ENCODE results near the gene RAPGEF3. TPM values are rescaled to one million over a fixed set of nuclear protein-coding genes. Genes with fewer than 3 reads are reported as not detected.
A peak's percentile ranks its signal among the peaks of the same experiment; 100 is the strongest.

Gene RAPGEF3
- total RNA-seq, 2 experiments from 2014 or later = 0.15 TPM; not detected in 1

GRCh38 chr12:47772094-47772660, 13.5 kb upstream of the RAPGEF3 start:
- ChIA-PET CTCF (interaction anchor here (0.6 to 2.8 kb wide), 6 partner anchors 17 to 66 kb away, joined by 4 to 15 read pairs (median 5); partner anchors contain the start of gene ENDOU), POLR2A (no interaction called here)
- no peak for DNase-seq
- peak overlapping the region; percentile 68 for H3K27ac Mint-ChIP-seq
- H3K4me1 Mint-ChIP-seq = peaks cover 39% of the 10 kb centered on the region
- no peaks in the 10 kb centered on the region for H3K36me3 Mint-ChIP-seq (ENCODE audit: low read depth)
- H3K27me3 Mint-ChIP-seq = peaks cover 15% of the 10 kb centered on the region
- peak overlapping the region; percentile 78 for H3K4me3 Mint-ChIP-seq
- H3K9me3 Mint-ChIP-seq = no peaks in the 10 kb centered on the region

GRCh38 chr12:47771304-47771703, 12.6 kb upstream of the RAPGEF3 start:
- no peak for DNase-seq
- no peak overlapping the region for H3K27ac Mint-ChIP-seq

DNA sequence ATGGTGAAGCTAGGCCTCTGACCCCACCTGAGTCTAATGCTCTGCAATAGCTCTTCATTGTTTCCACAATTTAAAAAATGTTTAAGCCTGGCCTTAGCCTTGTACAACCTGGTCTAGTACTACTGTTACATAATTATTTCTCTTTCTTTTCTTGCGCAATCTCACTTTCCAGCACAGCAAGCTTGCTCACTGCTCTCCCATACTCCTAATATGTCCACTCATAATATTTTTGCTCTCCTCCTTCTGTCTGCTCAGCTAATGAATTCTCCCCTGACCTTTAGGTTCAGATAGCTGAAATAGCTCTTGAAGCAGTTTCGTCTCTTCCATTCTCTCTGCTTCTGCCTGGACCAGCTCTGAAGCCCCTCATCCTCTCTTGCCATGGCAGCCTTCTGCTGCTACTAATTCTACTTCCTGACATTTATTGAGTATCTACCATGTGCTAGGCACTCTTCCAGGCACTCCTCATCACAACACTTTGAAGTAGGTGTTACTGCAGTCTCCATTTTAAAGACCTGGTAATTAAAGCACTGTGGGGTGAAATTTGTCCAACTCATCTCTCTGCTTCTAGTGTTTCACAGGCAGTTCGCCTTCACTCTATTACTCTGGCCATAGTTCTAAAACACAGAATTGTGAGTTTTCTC, 11.5 kb upstream of the RAPGEF3 start:
- Mint-ChIP-seq H3K27me3 (peaks cover 17% of the 10 kb centered on the region), H3K27ac (no peak overlapping the region), H3K4me1 (peaks cover 31% of the 10 kb centered on the region), H3K4me3 (no peak overlapping the region), H3K36me3 (ENCODE audit: low read depth) (no peaks in the 10 kb centered on the region), H3K9me3 (no peaks in the 10 kb centered on the region)
- ChIA-PET CTCF (interaction anchor here (1.1 to 7.2 kb wide), 6 partner anchors 9 to 52 kb away, joined by 3 to 124 read pairs (median 8); partner anchors contain the start of gene RAPGEF3), POLR2A (no interaction called here)
- no peak for DNase-seq

More at GRCh38 chr12:47771304-47771703, 12.6 kb upstream of the RAPGEF3 start:
- Mint-ChIP-seq H3K9me3 (no peaks in the 10 kb centered on the region), H3K36me3 (ENCODE audit: low read depth) (no peaks in the 10 kb centered on the region), H3K27me3 (peaks cover 15% of the 10 kb centered on the region), H3K4me3 (no peak overlapping the region), H3K4me1 (peaks cover 37% of the 10 kb centered on the region)
- POLR2A ChIA-PET = no interaction called here
- CTCF ChIA-PET = interaction anchor here (0.5 to 7.2 kb wide), 8 partner anchors 8 to 67 kb away, joined by 3 to 124 read pairs (median 5); partner anchors contain the start of gene RAPGEF3

DNA sequence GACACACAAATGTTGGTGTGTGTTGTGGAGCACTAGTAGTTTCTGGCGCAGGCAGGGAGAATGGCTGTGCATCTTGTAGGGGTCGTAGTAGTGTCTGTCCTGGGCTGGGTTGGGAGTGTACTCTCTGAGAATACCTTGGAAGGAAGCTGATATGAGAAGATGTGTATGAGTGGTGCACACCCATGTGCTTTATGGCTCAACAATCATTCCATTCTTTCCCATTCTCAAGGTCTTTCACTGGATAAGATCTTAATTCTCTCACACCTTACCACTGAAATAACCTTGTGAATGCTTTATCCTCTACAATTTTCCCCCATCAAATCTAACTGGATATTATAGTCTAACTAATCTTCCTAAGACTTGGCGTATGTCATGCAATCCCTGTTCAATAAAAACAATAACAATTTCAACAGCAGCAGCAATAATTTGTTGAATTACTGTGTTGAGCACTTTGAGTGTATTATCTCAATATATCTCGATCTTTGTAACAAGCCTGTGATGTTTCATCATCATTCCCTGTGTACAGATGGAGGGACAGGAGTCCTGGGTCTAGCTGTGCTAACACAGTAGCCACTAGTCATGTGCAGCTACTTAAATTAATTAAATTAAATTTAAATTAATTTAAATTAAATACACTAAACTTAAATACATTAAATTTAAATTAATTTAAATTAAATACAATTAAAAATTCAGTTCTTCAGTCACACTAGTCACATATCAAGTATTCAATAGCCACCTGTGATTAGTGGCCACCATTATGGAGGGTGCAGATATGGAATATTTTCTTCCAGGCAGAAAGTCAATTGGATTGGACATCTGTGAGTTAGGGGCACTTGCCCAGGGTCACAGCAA, 10.8 kb upstream of the RAPGEF3 start:
- Mint-ChIP-seq H3K9me3 (no peaks in the 10 kb centered on the region), H3K4me3 (no peak overlapping the region), H3K4me1 (peaks cover 26% of the 10 kb centered on the region), H3K27ac (no peak overlapping the region), H3K36me3 (ENCODE audit: low read depth) (no peaks in the 10 kb centered on the region), H3K27me3 (peaks cover 17% of the 10 kb centered on the region)
- CTCF ChIA-PET = interaction anchor here (1.2 to 7.2 kb wide), 6 partner anchors 10 to 62 kb away, joined by 3 to 124 read pairs (median 22); partner anchors contain the start of gene RAPGEF3
- no peak for DNase-seq
- POLR2A ChIA-PET = no interaction called here

GRCh38 chr12:47768323-47768811, 9.7 kb upstream of the RAPGEF3 start:
- H3K4me3 Mint-ChIP-seq = no peak overlapping the region
- no peaks in the 10 kb centered on the region for H3K9me3 Mint-ChIP-seq
- no peak overlapping the region for H3K27ac Mint-ChIP-seq
- no peaks in the 10 kb centered on the region for H3K36me3 Mint-ChIP-seq (ENCODE audit: low read depth)
- ChIA-PET POLR2A (no interaction called here), CTCF (interaction anchor here (0.7 to 7.2 kb wide), 14 partner anchors 10 to 101 kb away, joined by 3 to 124 read pairs (median 5); partner anchors contain the start of gene RAPGEF3)
- peaks cover 18% of the 10 kb centered on the region for H3K4me1 Mint-ChIP-seq
- peaks cover 17% of the 10 kb centered on the region for H3K27me3 Mint-ChIP-seq
- DNase-seq = no peak

DNA sequence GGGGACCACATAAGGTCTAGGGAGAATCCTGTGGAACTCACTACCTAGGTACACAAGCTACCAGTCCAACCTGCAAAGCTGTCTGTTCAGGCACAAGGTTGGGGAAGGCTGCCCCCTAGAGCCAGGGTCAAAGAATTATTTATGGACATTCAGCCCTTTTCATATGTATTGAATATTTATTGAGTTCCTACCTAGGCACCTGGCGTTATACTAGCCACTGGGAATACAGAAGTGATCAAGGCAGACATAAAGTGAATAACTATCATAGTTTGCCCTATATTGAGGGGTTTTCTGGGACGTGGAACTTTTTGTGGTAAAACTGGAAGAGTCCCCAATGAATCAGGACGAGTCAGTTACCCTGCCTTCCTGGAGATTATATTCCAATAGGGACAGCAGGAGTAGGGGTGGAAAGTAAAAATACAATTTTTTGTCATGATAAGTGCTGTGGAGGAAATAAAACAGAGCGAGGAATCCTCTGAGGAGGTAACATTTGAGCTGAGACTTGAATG, 8.6 kb upstream of the RAPGEF3 start:
- H3K4me3 Mint-ChIP-seq = no peak overlapping the region
- H3K9me3 Mint-ChIP-seq = no peaks in the 10 kb centered on the region
- ChIA-PET CTCF (interaction anchor here (0.6 to 7.2 kb wide), 31 partner anchors 9 to 942 kb away, joined by 3 to 124 read pairs (median 4); partner anchors contain the start of genes ENDOU and RAPGEF3), POLR2A (no interaction called here)
- no peak overlapping the region for H3K27ac Mint-ChIP-seq
- H3K27me3 Mint-ChIP-seq = peaks cover 13% of the 10 kb centered on the region
- peak; percentile 81 for DNase-seq
- no peaks in the 10 kb centered on the region for H3K36me3 Mint-ChIP-seq (ENCODE audit: low read depth)
- H3K4me1 Mint-ChIP-seq = peaks cover 15% of the 10 kb centered on the region

DNA sequence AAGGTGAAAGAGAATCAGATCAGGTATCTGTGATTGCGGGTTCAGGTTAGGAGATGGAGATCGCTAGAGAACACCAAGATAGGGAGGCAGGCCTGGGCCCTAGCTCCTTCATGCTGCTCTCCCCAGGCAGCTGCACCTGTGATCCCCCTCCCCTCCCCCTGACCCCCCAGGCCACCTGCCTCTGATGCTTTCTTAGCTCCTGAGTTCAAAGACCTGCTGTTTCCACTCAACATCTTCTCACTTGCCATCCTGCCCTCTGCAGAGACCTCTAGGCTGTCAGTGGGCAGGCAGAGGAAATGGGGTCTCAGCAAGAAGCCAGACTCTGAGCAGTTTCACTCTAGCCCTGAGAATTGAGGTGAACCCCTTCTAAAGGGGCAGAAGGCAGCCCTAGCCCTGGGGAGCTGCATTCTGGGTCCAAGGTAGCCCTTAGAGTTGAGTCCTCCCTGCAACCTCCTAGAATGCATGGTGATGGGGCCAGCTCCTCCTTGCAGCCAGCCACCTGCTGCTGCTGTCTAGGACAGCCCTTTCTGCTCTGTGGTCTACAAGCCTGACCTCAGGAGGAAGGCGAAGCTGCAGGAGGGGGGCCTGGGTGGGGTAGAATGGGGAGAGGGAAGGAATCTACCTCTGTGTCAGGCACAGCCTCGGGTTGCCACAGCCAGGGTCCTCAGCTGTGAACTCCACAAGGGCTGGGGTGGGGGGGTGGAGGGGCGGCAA, 8.0 kb upstream of the RAPGEF3 start:
- ChIA-PET CTCF (interaction anchor here (0.6 to 7.2 kb wide), 29 partner anchors 8 to 943 kb away, joined by 3 to 124 read pairs (median 4); partner anchors contain the start of genes ASB8, ENDOU and RAPGEF3), POLR2A (interaction anchor here (0.6 kb wide), 1 partner anchor 32 kb away, joined by 3 read pairs; no protein-coding TSS in a partner anchor)
- Mint-ChIP-seq H3K4me3 (no peak overlapping the region), H3K27me3 (peaks cover 9% of the 10 kb centered on the region), H3K4me1 (peaks cover 15% of the 10 kb centered on the region), H3K36me3 (ENCODE audit: low read depth) (no peaks in the 10 kb centered on the region), H3K9me3 (no peaks in the 10 kb centered on the region), H3K27ac (no peak overlapping the region)
- DNase-seq = no peak

DNA sequence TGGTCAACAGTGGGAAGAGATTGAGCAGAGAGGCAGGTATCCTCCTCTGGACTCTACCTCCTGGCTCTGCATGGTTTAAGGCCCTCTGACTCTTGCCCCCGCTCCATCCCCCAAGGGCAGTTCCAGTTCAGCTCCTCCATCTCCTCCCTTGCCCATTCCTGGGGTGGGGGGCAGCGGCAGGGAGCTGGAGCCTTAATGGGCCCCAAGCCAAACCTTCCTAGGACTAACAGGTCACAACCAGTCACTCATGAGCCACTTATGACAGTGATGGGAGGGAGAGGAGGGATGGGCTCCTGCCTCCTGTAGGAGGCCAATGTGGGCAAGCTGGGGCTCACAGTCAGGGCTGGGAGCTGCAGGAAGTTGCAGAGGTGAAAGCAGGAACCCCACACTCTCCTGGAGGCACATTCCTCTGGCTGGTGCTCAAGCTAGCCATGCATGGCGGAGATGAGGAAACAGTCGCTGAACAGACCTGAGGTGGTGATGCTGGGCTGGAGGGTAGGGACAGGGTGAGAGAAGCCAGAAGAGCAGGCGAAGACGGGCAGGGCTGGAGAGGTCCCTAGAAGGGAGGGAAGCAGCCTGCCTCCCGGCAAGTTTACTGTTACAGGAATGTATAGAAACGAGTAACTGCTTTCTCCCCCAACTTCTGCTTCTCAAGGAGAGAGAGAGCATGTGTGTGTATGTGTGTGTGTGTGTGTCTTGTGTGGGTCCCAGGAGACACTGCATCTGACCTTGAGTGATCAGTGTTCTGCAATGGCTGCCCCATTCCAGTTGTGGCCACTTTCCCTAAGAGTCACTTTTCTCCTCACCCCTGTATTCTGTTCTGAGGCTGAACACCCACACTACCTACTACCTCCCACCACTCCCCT, 5.0 kb upstream of the RAPGEF3 start:
- ChIA-PET CTCF (interaction anchor here (0.6 to 10.5 kb wide), 5 partner anchors 19 to 421 kb away, joined by 3 to 162 read pairs (median 3); no protein-coding TSS in a partner anchor), POLR2A (no interaction called here)
- Mint-ChIP-seq H3K4me3 (no peak overlapping the region), H3K27ac (no peak overlapping the region), H3K4me1 (peaks cover 22% of the 10 kb centered on the region), H3K36me3 (ENCODE audit: low read depth) (no peaks in the 10 kb centered on the region), H3K27me3 (peaks cover 12% of the 10 kb centered on the region), H3K9me3 (no peaks in the 10 kb centered on the region)
- DNase-seq = no peak

GRCh38 chr12:47762850-47763465, 4.3 kb upstream of the RAPGEF3 start:
- ChIA-PET CTCF (interaction anchor here (0.6 to 10.5 kb wide), 8 partner anchors 10 to 422 kb away, joined by 3 to 162 read pairs (median 3); partner anchors contain the start of gene ENDOU), POLR2A (no interaction called here)
- peaks cover 27% of the 10 kb centered on the region for H3K4me1 Mint-ChIP-seq
- H3K36me3 Mint-ChIP-seq (ENCODE audit: low read depth) = no peaks in the 10 kb centered on the region
- H3K9me3 Mint-ChIP-seq = no peaks in the 10 kb centered on the region
- H3K27me3 Mint-ChIP-seq = peaks cover 12% of the 10 kb centered on the region
- H3K27ac Mint-ChIP-seq = no peak overlapping the region
- H3K4me3 Mint-ChIP-seq = no peak overlapping the region
- DNase-seq = no peak

GRCh38 chr12:47758584-47758833, 171 bp downstream of the RAPGEF3 start:
- Mint-ChIP-seq H3K4me1 (peaks cover 28% of the 10 kb centered on the region), H3K36me3 (ENCODE audit: low read depth) (no peaks in the 10 kb centered on the region), H3K4me3 (peak overlapping the region; percentile 52), H3K27me3 (peaks cover 4% of the 10 kb centered on the region), H3K9me3 (no peaks in the 10 kb centered on the region), H3K27ac (no peak overlapping the region)
- ChIA-PET CTCF (interaction anchor here (1.0 to 10.5 kb wide), 12 partner anchors 9 to 190 kb away, joined by 3 to 162 read pairs (median 4); no protein-coding TSS in a partner anchor), POLR2A (no interaction called here)
- no peak for DNase-seq

Measured in activated CD4-positive, alpha-beta T cell treated with anti-CD3 and anti-CD28 coated beads, Interleukin-2, amount 10 ng/mL, durations not matched to agents 7 days and 5 days (primary cell).